Suprapubic skin (tissue), 4 donors: ENCODE results near the gene KLF7. TPM values are rescaled to one million over a fixed set of nuclear protein-coding genes. Genes with fewer than 3 reads are reported as not detected.

Source experiments
- DNase-seq, 2 donors: peaks; one replicate each; pipeline ENCODE4 v3.0.0-alpha.2; 2019; ENCODE audit warnings: low spot score in 2 of 2
- H3K27ac ChIP-seq: fragments of 200-600 bp; sonication (generic); one replicate; pipeline ENCODE4 v1.5.1; 2019
- H3K27me3 ChIP-seq: fragments of 200-600 bp; sonication (generic); one replicate; pipeline ENCODE4 v1.5.1; 2019
- H3K36me3 ChIP-seq: fragments of 200-600 bp; sonication (generic); one replicate; pipeline ENCODE4 v1.5.1; 2019
- H3K4me1 ChIP-seq: fragments of 200-600 bp; sonication (generic); one replicate; pipeline ENCODE4 v1.5.1; 2019
- H3K4me3 ChIP-seq: fragments of 200-600 bp; sonication (generic); one replicate; pipeline ENCODE4 v1.5.1; 2019; ENCODE audit warnings: mild to moderate bottlenecking
- H3K9me3 ChIP-seq: fragments of 200-600 bp; sonication (generic); one replicate; pipeline ENCODE4 v1.5.1; 2019
- CTCF ChIP-seq, 2 donors: fragments of 200-600 bp in 1 of 2; fragments of 450-650 bp in 1 of 2; sonication (generic) in 1 of 2; IDR thresholded peaks; one replicate each; pipeline ENCODE4 v1.5.1; 2016 to 2019; ENCODE audit warnings: antibody characterized with exemption in 2 of 2, mild to moderate bottlenecking in 1 of 2, moderate library complexity in 1 of 2
- EP300 ChIP-seq: sonication (generic); formaldehyde crosslinking; IDR thresholded peaks from one replicate; pipeline ENCODE4 v1.6.1; 2017; ENCODE audit warnings: antibody characterized with exemption
- POLR2A ChIP-seq, 2 donors: fragments of 450-650 bp; IDR thresholded peaks; one replicate each; pipeline ENCODE4 v1.6.1; 2017; ENCODE audit warnings: antibody characterized with exemption in 2 of 2, mild to moderate bottlenecking in 2 of 2, moderate library complexity in 2 of 2
- POLR2AphosphoS5 ChIP-seq, 3 donors: sonication (generic); formaldehyde crosslinking; IDR thresholded peaks; one replicate each; pipeline ENCODE4 v1.6.1; 2017; ENCODE audit warnings: antibody characterized with exemption in 3 of 3
- WGBS: methylation state at CpG from one replicate; pipeline ENCODE4 v1.1.5; 2018; 5-methylcytosine and 5-hydroxymethylcytosine counted together
- total RNA-seq, 4 donors: library from RNA; depleted of rRNA; stranded (reverse); fragments of >200 nt; gene quantifications; one replicate each; pipeline ENCODE4 v1.1.0, GENCODE V29; 2016

The KLF7 gene
- total RNA-seq, 4 donors from 2014 or later, result 10.0 to 17.4 (median 10.7) TPM

DNA sequence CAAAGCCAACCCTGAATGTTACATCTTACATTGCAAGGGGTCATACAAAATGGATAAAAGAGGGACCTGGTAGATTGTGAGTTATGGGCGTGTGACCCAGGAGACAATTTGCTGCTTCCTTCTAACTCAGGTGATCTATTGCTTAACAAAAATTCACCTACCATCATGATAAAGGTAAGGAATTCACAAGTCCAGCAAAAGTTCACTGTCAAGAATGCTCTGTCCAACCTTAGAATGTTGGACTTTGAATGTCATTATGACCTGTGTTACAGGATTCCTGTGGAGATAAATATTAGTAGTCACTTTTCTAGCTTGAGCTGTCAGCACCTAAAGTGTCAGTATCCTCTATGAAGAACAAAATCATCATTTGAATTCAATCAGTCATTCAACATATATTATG lies 7.9 kb upstream of the KLF7 start:
- no peak for TF ChIP-seq POLR2A (IDR thresholded peaks at IDR 0.05)
- no peak for TF ChIP-seq POLR2AphosphoS5 (IDR thresholded peaks at IDR 0.05)
- no peak for TF ChIP-seq CTCF (IDR thresholded peaks at IDR 0.05)
- Histone ChIP-seq H3K36me3 (no peaks in the 10 kb centered on the region), H3K9me3 (no peaks in the 10 kb centered on the region), H3K4me1 (no peaks in the 10 kb centered on the region), H3K27me3 (no peaks in the 10 kb centered on the region), H3K27ac (no peak overlapping the region), H3K4me3 (no peak overlapping the region)
- WGBS, result 97% methylated on average over 1 of the region's 1 CpG
- no peak for DNase-seq

GRCh38 chr2:207167099-207167923 lies 1.6 kb upstream of the KLF7 start:
- 21% methylated on average over 18 of the region's 18 CpGs for WGBS
- DNase-seq, result no peak

DNA sequence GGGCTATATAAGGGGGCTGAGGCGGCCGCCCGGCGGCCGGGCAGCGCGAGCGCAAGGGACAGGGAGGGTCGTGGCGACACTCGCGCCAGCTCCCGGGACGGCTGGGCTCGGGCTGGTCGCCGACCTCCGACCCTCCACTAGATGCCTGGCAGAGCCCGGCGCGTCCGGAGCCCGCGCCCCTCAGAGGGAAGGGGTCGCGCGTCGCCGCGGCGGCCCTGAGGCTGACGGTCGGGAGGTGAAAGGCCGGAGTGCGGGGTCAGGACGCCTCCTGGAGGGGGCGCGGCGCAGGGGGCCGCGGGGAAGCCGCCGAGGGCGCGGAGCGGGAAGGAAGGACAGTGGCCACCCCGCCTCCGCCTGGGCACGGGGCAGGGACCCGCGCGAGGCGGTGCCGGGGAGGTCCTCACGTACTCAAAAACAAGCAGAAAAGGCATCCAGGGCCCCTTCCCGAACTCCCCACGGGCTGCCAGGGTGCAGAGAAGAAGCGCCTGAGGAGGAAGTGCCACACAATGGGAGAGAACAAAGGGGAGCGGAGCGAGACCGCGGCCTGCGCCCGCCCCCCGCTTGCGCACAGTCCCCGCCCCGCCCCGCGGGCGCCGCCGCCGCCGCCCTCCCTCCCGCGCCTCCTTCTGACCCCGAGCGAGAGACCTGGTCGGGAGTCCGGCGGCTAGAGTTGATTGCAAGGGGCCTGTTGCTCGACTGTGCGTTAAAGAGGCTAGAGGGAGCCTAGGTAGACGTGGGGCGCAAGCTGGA lies 776 bp upstream of the KLF7 start:
- Histone ChIP-seq H3K27me3 (no peaks in the 10 kb centered on the region), H3K4me3 (peak overlapping the region; percentile 84), H3K9me3 (no peaks in the 10 kb centered on the region), H3K4me1 (peaks cover 33% of the 10 kb centered on the region), H3K36me3 (no peaks in the 10 kb centered on the region), H3K27ac (peak overlapping the region; percentile 100)
- WGBS, result 3% methylated on average over 14 of the region's 86 CpGs
- TF ChIP-seq POLR2AphosphoS5 (IDR thresholded peaks at IDR 0.05), result peak in 2 of 3 donors; percentile 4 to 43
- TF ChIP-seq CTCF (IDR thresholded peaks at IDR 0.05), result peak; percentile 16 to 45
- TF ChIP-seq EP300, result no peak
- TF ChIP-seq POLR2A (IDR thresholded peaks at IDR 0.05), result peak in 1 of 2 donors; percentile 96
- DNase-seq, result peak; percentile 84 to 92

More at GRCh38 chr2:207167099-207167923, 1.6 kb upstream of the KLF7 start:
- H3K4me1 ChIP-seq, result peaks cover 25% of the 10 kb centered on the region
- H3K27ac ChIP-seq, result peak overlapping the region; percentile 100
- no peaks in the 10 kb centered on the region for H3K36me3 ChIP-seq
- H3K9me3 ChIP-seq, result no peaks in the 10 kb centered on the region
- TF ChIP-seq POLR2A (IDR thresholded peaks at IDR 0.05) (no peak), CTCF (IDR thresholded peaks at IDR 0.05) (no peak)
- H3K27me3 ChIP-seq, result no peaks in the 10 kb centered on the region
- H3K4me3 ChIP-seq, result peak overlapping the region; percentile 84

GRCh38 chr2:207166039-207166348 lies 246 bp upstream of the KLF7 start:
- H3K36me3 ChIP-seq, result no peaks in the 10 kb centered on the region
- peak overlapping the region; percentile 100 for H3K27ac ChIP-seq
- H3K4me3 ChIP-seq, result peak overlapping the region; percentile 84
- 0% methylated on average over 10 of the region's 20 CpGs for WGBS
- TF ChIP-seq CTCF (IDR thresholded peaks at IDR 0.05) (peak in 1 of 2 donors; percentile 26), EP300 (no peak), POLR2AphosphoS5 (IDR thresholded peaks at IDR 0.05) (peak in 1 of 3 donors; percentile 52)
- H3K9me3 ChIP-seq, result no peaks in the 10 kb centered on the region
- H3K27me3 ChIP-seq, result no peaks in the 10 kb centered on the region
- peak; percentile 99 for DNase-seq
- H3K4me1 ChIP-seq, result peaks cover 39% of the 10 kb centered on the region
